IPS-11a (cell line): ENCODE data around the gene ILF3.

Experiments
- H3K4me3 ChIP-seq: one replicate; pipeline ENCODE4 v1.5.1; 2013; ENCODE audit warnings: low read depth, low read length, control low read depth

Gene ILF3

DNA sequence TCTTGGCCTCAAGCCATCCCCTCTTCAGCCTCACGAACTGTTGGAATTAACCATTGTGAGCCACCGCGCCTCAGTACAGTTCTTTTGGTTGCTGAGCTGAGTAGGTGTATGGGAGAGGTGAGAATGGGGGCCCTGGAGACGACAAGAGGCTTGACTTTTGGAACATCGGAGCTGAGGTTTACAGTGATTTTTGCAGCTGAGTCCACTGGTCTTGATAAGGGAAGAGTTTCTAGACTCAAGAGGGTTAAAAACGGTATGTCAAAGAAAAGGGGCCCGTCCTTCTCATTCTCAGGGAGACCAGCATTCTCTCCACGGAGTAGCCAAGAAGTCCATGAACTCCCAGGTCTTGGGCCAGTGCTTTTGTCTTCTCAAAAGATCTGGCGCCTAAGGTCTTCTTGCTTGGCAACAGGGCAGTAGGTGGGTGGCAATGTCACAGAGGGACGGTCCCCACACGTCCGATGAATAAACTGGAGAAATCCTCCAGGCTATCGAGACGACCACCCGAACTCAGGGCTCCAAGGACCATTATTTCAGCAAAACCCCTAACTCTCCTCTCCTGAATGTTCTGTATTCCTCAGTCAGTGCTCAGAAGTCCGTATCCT, 40.7 kb downstream of the ILF3 start:
- no peak overlapping the region for H3K4me3 ChIP-seq

DNA sequence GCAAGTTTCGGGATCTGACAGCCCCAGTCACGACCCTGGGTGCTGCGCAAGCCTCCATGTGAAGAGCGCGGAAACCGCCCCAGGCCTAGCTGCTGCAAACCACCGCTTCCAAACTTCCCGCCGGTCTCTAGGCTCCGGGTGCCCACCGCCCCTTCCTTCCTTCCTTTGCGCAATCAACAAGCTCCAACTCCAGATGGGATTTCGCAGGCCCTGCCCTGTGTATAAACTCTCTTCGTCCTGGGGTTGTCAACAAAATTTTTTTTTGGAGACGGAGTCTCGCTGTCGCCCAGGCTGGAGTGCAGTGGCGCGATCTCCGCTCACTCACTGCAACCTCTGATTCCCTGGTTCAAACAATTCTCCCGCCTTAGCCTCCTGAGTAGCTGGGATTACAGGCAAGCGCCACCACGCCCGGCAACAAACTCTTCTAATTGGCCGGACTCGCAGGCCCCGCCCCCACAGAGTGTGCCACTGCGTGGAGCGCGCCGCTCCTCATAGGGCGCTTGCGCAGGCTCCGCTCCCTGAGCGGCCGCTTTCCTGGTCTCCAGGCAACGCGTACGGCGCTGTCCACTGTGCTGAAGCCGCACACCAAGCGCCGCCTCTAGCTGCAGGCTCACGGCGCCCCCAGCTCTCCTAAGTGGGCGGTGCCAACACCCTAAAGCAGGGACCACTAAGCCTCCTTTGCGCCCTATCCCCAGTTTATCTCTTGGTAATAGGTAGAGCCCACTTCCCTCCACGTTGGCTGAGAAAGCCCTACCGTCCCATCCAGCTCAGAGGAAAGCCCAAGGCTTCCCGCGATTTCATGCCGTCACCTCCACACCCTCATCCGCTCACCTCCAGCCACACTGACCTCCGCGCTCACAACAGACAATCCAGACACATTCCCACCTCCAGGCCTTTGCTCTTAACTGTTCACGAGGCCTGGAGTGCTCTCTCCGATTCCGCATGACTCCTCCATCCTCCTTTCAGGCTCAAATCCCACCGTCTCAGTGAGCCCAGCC, 41.6 kb downstream of the ILF3 start:
- H3K4me3 ChIP-seq = no peak overlapping the region

DNA sequence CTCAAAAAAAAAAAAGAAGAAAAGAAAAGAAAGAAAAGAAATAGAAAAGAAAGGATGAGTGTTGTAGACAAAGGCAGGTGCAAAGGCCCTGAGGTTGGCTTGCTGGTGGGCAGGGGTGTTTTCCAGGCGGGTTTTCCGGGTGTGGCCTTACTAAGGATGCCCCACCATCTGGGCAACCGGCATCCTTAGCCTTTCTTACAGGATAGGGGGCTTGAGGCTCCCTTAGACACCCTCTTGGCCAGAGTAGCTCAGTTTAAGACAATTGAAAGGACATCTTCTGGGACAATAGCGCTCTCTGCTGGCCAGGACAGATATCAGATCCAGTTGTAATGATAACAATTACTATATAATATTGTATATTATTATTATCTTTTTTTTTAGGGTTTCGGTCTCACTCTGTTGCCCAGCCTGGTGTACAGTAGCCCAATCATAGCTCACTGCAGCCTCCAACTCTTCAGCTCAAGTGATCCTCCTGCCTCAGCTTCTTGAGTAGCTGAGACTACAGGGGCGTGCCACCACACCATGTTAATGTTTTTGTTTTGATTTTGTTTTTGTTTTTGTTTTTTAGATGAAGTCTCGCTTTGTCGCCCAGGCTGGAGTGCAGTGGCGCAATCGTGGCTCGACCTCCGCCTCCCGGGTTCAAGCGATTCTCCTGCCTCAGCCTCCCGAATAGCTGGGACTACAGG, 45.6 kb downstream of the ILF3 start:
- H3K4me3 ChIP-seq = no peak overlapping the region

DNA sequence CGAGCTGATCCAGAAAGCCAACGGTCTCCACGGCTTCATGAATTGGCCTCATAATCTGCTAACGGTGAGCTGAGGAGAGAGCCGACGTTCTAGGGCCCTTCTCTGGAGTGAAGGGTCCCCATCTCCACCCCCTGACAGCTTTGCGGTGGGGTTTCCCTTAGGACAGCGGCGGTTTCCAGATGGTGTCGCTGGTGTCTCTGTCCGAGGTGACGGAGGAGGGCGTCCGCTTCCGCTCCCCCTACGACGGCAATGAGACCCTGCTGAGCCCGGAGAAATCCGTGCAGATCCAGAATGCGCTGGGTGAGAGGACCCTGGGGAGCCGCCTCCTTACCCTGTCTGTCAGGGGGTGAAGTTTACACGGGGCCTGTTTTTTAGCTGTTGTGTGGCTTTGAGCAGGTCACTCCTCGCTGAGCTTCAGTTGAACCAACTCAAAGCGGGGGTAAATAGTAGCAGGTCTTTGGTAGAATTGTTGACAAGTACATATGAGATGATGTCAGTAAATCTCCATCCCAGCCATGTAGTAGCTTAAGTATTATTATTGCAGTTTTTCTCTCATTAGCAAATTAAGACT, 47.9 kb downstream of the ILF3 start:
- H3K4me3 ChIP-seq = peak overlapping the region; percentile 96

DNA sequence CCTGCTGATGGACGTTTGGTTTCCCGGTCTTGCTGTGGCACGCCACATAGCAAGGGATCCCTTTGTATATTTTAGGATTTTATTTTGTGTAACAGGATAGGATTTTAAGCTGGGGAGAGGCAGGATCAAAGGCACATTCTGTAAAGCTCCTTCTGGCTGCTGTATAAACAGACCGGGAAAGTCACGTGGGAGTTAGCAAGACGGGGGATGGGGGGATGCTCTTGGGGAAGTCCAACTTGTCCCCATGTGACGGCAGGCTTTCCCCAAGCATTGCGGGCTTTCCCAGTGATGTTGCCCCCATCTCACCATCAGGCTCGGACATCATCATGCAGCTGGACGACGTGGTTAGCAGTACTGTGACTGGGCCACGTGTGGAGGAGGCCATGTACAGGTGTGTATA, 52.8 kb downstream of the ILF3 start:
- no peak overlapping the region for H3K4me3 ChIP-seq

GRCh38 chr19:10707440-10707839, 53.3 kb downstream of the ILF3 start:
- H3K4me3 ChIP-seq = no peak overlapping the region

DNA sequence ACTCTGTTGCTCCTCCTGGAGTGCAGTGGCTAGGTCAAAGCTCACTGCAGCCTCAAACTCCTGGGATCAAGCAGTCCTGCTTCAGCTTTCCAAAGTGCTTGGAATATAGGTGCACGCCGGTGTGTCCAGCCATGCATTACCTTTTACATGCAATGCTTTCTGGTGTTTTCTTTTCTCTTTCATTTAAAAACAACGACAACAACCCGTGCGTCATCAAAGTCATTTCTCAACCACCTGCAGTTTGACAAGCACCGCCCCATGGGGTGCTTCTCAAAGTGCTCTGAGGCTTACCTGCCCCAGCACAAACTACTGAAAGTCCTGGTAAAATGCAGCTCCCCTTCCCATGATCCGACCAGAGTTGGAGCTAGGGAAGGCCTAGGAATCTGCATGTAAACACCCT, 54.1 kb downstream of the ILF3 start:
- H3K4me3 ChIP-seq = no peak overlapping the region

- H3K4me3 ChIP-seq = no peak overlapping the region
These were observed 57.9 kb downstream of the ILF3 start for GRCh38 chr19:10712045-10712444.

GRCh38 chr19:10712754-10713153, 58.6 kb downstream of the ILF3 start:
- no peak overlapping the region for H3K4me3 ChIP-seq

DNA sequence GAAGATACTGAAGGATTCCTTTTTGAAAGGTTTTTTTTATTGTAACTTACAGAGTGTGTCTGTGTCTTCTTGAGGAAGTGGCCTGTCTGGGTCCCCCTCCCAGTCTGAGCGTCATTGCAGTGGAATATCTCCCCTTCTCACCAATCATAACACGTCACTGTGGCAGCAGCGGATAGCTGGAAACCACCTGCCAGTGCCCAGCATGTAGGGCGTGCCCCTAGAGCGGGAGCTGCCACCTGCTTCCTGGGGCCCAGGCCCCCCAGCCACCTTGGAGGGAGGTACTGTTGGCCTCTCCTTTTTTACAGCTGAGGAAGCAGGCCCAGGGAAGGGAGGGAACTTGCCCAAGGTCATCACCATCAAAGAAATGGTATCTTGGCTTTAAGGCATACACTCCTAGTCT, 59.2 kb downstream of the ILF3 start:
- H3K4me3 ChIP-seq = no peak overlapping the region

GRCh38 chr19:10717054-10717355, 62.9 kb downstream of the ILF3 start:
- H3K4me3 ChIP-seq = no peak overlapping the region

- peak within 1 kb of the TSS; percentile 88 for H3K4me3 ChIP-seq
These were observed 63.4 kb downstream of the ILF3 start, which contains the start of gene DNM2 for GRCh38 chr19:10717356-10718204. Gene DNM2, plus strand, starts transcription at chr19:10718079. Its CDS starts 164 bp downstream, at chr19:10718243.

GRCh38 chr19:10718205-10719196, 64.4 kb downstream of the ILF3 start:
- peak overlapping the region; percentile 88 for H3K4me3 ChIP-seq

GRCh38 chr19:10719466-10719961, 65.4 kb downstream of the ILF3 start:
- peak overlapping the region; percentile 88 for H3K4me3 ChIP-seq

DNA sequence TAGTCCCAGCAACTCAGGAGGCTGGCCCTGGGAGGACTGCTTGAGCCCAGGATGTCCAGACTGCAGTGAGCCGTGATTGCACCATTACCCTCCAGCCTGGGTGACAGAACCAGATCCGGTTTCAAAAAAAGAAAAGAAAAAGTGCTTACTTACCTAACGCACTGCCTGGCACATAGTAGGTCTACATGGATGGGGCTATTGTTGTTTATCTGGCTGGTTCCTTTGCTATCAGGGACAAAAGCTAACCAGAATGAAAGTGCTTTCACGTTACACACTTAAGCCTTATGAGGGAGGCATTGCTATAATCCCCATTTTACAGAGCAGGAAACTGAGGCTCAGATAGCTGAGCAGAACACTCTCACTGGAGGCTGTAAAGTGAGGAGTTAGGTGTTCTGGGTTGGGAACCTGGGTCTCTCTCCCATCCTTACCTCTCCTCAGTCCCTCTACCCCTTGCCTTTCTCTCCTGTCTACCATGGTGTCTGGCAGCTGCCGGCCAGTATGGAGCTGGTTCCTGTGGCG, 66.5 kb downstream of the ILF3 start:
- H3K4me3 ChIP-seq = no peak overlapping the region

GRCh38 chr19:10723591-10723990, 69.4 kb downstream of the ILF3 start:
- no peak overlapping the region for H3K4me3 ChIP-seq

DNA sequence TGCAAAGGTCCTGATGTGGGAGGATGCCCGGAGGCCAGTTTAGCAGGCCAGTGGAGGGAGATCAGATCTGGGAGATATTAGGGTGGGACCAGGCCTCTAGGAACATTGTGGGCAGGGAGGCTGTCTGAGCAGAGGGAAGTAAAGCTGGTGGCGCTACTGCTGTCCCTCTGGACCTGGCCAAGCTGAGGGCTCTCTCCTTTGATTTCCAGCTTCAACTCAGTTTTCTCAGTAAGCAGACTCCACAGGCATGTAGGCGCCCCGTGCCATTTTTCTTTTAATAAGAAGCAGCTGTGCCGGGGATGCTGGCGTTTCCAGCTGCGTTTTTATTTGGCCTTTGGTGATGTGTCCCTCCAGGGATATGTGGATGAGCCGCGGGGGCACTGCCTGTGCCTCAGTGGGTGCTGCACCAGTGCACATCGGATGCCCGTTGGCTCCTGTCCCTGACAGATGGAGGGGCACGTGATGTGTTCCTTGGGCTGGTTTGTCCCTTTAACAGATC, 70.5 kb downstream of the ILF3 start:
- H3K4me3 ChIP-seq = no peak overlapping the region

DNA sequence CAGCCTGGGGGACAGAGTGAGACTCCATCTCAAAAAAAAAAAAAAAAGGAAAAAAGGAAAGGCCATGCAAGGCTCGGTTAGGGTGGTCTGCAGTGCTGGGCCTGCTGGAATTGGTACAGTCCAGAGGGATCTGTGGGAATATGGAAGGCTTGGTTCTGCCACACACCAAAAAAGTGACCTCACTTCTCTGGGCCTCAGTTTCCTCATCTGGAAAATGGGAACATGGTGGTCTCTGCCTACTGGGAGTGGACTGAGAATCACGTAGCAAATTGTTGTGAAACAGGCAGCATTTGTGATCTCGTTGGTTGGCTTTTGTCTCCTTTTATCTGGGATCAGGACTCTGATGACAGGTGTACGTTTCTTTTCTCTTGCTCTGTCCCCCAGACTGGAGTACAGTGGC, 71.3 kb downstream of the ILF3 start:
- no peak overlapping the region for H3K4me3 ChIP-seq

DNA sequence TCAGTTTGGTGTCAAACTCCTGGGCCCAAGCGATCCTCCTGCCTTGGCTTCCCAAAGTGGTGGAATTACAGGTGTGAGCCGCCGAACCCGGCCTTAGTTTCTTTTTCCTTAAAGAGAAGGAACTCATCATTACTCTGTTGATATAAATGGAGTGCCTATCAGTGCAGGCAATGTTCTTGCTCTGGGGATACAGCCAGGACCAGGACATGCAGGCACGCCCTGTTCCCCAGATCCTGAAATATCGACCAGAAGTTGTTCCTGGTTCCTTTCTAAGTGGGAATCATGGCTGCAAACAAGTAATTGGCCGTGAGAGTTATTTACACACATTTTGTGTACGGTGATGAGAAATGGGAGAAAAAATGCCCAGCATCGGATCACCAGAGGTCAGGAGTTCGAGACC, 72.1 kb downstream of the ILF3 start:
- H3K4me3 ChIP-seq = no peak overlapping the region
